Mammary epithelial cell (primary cell): Measurements from ENCODE around the gene ERV3-1.

Experiments
- EZH2 ChIP-seq: IDR thresholded peaks from 2 replicates; pipeline ENCODE4 v1.6.1; 2012; ENCODE audit warnings: low read length, inconsistent platforms, borderline replicate concordance
- TF ChIP-seq, protein P1 (sequence below), 2 donors: IDR thresholded peaks in 1 of 2; conservative IDR thresholded peaks in 1 of 2; 2 replicates each; pipeline ENCODE4 v1.5.1; 2011 to 2012; ENCODE audit warnings: inconsistent platforms in 2 of 2, low read length in 2 of 2, mild to moderate bottlenecking in 2 of 2, control low read depth in 1 of 2, low read depth in 1 of 2; ENCODE audit not compliant: insufficient read depth in 1 of 2; ENCODE audit errors: extremely low read depth in 1 of 2

DNA sequence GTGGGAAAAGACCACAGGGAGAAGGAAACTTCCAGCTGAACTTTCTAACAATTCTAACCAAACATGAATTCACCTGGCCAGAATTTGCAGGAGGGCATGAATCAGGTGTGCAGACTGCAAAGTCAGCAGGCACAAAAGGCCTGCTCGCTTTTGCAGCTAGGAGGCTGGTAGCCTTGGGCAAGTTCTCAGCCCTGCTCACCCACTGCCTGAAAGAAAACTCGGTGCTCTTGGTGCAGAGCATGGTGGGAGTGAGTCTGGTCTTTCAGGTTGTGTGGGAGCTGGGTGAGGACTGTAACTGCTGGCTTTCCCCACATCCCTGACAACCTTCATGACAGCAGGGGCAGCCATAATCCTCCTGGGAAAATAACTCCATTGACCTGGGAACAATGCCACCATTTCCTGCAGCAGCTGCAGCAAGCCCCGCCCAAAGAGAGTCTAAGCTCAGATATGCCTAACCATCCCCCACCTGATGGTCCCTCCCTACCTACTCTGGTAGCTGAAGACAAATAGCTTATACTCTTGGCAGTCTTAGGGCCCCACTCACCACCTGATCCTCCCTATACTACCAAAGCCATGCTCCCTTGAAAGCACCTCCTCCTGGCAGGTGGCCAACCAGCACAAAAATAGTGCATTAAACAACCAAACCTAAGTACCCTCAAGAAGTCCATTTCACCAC is 47.3 kb downstream of the ERV3-1 start:
- TF ChIP-seq, protein P1, sequence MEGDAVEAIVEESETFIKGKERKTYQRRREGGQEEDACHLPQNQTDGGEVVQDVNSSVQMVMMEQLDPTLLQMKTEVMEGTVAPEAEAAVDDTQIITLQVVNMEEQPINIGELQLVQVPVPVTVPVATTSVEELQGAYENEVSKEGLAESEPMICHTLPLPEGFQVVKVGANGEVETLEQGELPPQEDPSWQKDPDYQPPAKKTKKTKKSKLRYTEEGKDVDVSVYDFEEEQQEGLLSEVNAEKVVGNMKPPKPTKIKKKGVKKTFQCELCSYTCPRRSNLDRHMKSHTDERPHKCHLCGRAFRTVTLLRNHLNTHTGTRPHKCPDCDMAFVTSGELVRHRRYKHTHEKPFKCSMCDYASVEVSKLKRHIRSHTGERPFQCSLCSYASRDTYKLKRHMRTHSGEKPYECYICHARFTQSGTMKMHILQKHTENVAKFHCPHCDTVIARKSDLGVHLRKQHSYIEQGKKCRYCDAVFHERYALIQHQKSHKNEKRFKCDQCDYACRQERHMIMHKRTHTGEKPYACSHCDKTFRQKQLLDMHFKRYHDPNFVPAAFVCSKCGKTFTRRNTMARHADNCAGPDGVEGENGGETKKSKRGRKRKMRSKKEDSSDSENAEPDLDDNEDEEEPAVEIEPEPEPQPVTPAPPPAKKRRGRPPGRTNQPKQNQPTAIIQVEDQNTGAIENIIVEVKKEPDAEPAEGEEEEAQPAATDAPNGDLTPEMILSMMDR (conservative IDR thresholded peaks at IDR 0.05 in 1 of 2, IDR thresholded peaks at IDR 0.05 in 1 of 2; ENCODE audit: extremely low read depth in 1 of 2, insufficient read depth in 1 of 2, low read depth in 1 of 2, low read length in 2 of 2): no peak
- TF ChIP-seq EZH2: no peak
